Sigmoid colon (tissue), 7 donors: ENCODE measurements around the gene GAS5. TPM values are rescaled to one million over a fixed set of nuclear protein-coding genes. Genes with fewer than 3 reads are reported as not detected.

ENCODE experiments used
- DNase-seq: peaks from one replicate; pipeline ENCODE4 v3.0.0-alpha.2; 2019
- H3K27ac ChIP-seq, 4 donors: fragments of 200-600 bp; sonication (generic); one replicate each; pipeline ENCODE4 v1.5.1; 2016 to 2019; ENCODE audit warnings: mild to moderate bottlenecking in 1 of 4
- H3K27me3 ChIP-seq, 3 donors: fragments of 200-600 bp; sonication (generic); one replicate each; pipeline ENCODE4 v1.5.1; 2019; ENCODE audit warnings: mild to moderate bottlenecking in 1 of 3
- H3K36me3 ChIP-seq, 4 donors: fragments of 200-600 bp; sonication (generic); one replicate each; pipeline ENCODE4 v1.5.1; 2016 to 2019
- H3K4me1 ChIP-seq, 4 donors: fragments of 200-600 bp; sonication (generic); one replicate each; pipeline ENCODE4 v1.5.1; 2017 to 2019
- H3K4me3 ChIP-seq, 4 donors: fragments of 200-600 bp; sonication (generic); one replicate each; pipeline ENCODE4 v1.5.1; 2017 to 2019; ENCODE audit warnings: mild to moderate bottlenecking in 2 of 4, moderate library complexity in 1 of 4
- H3K9me3 ChIP-seq, 4 donors: fragments of 200-600 bp in 3 of 4; sonication (generic) in 3 of 4; one replicate each; pipeline versions ENCODE4 v1.5.1 to v1.6.1; 2013 to 2019
- CTCF ChIP-seq, 4 experiments: fragments of 450-650 bp in 3 of 4; fragments of 200-600 bp in 1 of 4; IDR thresholded peaks; one replicate each; pipeline ENCODE4 v1.5.1; 2016 to 2019; ENCODE audit warnings: antibody characterized with exemption in 4 of 4, mild to moderate bottlenecking in 3 of 4, moderate library complexity in 2 of 4
- EP300 ChIP-seq, 4 donors: sonication (generic); formaldehyde crosslinking; IDR thresholded peaks; one replicate each; pipeline ENCODE4 v1.6.1; 2017; ENCODE audit warnings: antibody characterized with exemption in 4 of 4
- POLR2A ChIP-seq, 2 donors: fragments of 450-650 bp; IDR thresholded peaks; one replicate each; pipeline ENCODE4 v1.6.1; 2016; ENCODE audit warnings: antibody characterized with exemption in 2 of 2, mild to moderate bottlenecking in 2 of 2, moderate library complexity in 2 of 2
- POLR2AphosphoS5 ChIP-seq, 4 donors: sonication (generic); formaldehyde crosslinking; IDR thresholded peaks; one replicate each; pipeline ENCODE4 v1.6.1; 2017; ENCODE audit warnings: antibody characterized with exemption in 4 of 4
- WGBS, 2 donors: extraction: QIAGEN DNeasy Blood & Tissue Kit; methylation state at CpG; one replicate each; pipeline ENCODE4 v1.1.7; 2013; 5-methylcytosine and 5-hydroxymethylcytosine counted together
- intact Hi-C: fragments of 100-400 bp; cut with DNase I; formaldehyde crosslinking; loops from one replicate; pipeline ENCODE4 v1.15.1; 2023
- polyA plus RNA-seq, 3 donors: library from polyadenylated mRNA; stranded (reverse); fragments of 200-250 nt; gene quantifications; one replicate each; pipeline ENCODE4 v1.2.3, GENCODE V29; 2013
- total RNA-seq, 4 donors: library from RNA; depleted of rRNA; stranded (reverse); fragments of >200 nt; gene quantifications; one replicate each; pipeline ENCODE4 v1.1.0, GENCODE V29; 2016
- donor health status: healthy with polysubstance abuse.
- donor health status: Bipolar disorder and iron deficiency.
- donor health status: healthy.

GAS5 gene
- total and polyA plus RNA-seq, 7 donors: 323 to 804 (median 489) TPM

- intact Hi-C loops: no loop called here
Observed at GRCh38 chr1:173871091-173871490, 3.3 kb upstream of the GAS5 start.

GRCh38 chr1:173870252-173871075 is 2.7 kb upstream of the GAS5 start:
- WGBS, 2 donors: 72 to 80% methylated on average over 15 of the region's 15 CpGs
- no peaks in the 10 kb centered on the region for H3K27me3 ChIP-seq
- peaks cover 0 to 34% (median 24%) of the 10 kb centered on the region in 4 donors for H3K4me1 ChIP-seq
- H3K27ac ChIP-seq: no peak overlapping the region
- TF ChIP-seq POLR2A (IDR thresholded peaks at IDR 0.05) (no peak), EP300 (IDR thresholded peaks at IDR 0.05) (no peak), POLR2AphosphoS5 (IDR thresholded peaks at IDR 0.05) (no peak), CTCF (IDR thresholded peaks at IDR 0.05) (no peak)
- H3K9me3 ChIP-seq: no peaks in the 10 kb centered on the region
- no peak overlapping the region for H3K4me3 ChIP-seq
- peaks cover 0 to 44% (median 4%) of the 10 kb centered on the region in 4 donors for H3K36me3 ChIP-seq
- intact Hi-C loops: no loop called here
- no peak for DNase-seq

More at GRCh38 chr1:173871091-173871490, 3.3 kb upstream of the GAS5 start:
- H3K27ac ChIP-seq: no peak overlapping the region
- WGBS, 2 donors: 85 to 91% methylated on average over 5 of the region's 5 CpGs
- no peaks in the 10 kb centered on the region for H3K27me3 ChIP-seq
- TF ChIP-seq POLR2A (IDR thresholded peaks at IDR 0.05) (no peak), CTCF (IDR thresholded peaks at IDR 0.05) (no peak), POLR2AphosphoS5 (IDR thresholded peaks at IDR 0.05) (no peak), EP300 (IDR thresholded peaks at IDR 0.05) (no peak)
- peaks cover 0 to 28% (median 18%) of the 10 kb centered on the region in 4 donors for H3K4me1 ChIP-seq
- H3K4me3 ChIP-seq: no peak overlapping the region
- DNase-seq: no peak
- H3K9me3 ChIP-seq: no peaks in the 10 kb centered on the region
- peaks cover 0 to 44% (median 4%) of the 10 kb centered on the region in 4 donors for H3K36me3 ChIP-seq

GRCh38 chr1:173869021-173869359 is 1.2 kb upstream of the GAS5 start:
- H3K27me3 ChIP-seq: no peaks in the 10 kb centered on the region
- no peaks in the 10 kb centered on the region for H3K9me3 ChIP-seq
- 1 to 5% methylated on average over 5 of the region's 5 CpGs for WGBS, 2 donors
- peak overlapping the region; percentile 95 to 99 (median 98) for H3K27ac ChIP-seq
- DNase-seq: no peak
- intact Hi-C loops: loop anchor here (2.0 to 10.0 kb wide), 6 partner anchors 44 to 1128 kb away; partner anchors contain the start of genes CACYBP, CENPL, DARS2 and PRDX6
- H3K4me1 ChIP-seq: peaks cover 0 to 39% (median 24%) of the 10 kb centered on the region in 4 donors
- peaks cover 0 to 47% (median 16%) of the 10 kb centered on the region in 4 donors for H3K36me3 ChIP-seq
- H3K4me3 ChIP-seq: peak overlapping the region; percentile 78 to 100 (median 94)
- TF ChIP-seq POLR2A (IDR thresholded peaks at IDR 0.05) (no peak), EP300 (IDR thresholded peaks at IDR 0.05) (no peak), CTCF (IDR thresholded peaks at IDR 0.05) (no peak)

- WGBS, 2 donors: 1% methylated on average over 53 of the region's 53 CpGs
Observed at GRCh38 chr1:173868266-173869020, 654 bp upstream of the GAS5 start, which contains the start of gene ZBTB37. Gene ZBTB37, plus strand, starts transcription at chr1:173868380. Its CDS starts 1,846 bp downstream, at chr1:173870226.

More at GRCh38 chr1:173868266-173869020, 654 bp upstream of the GAS5 start, which contains the start of gene ZBTB37:
- no peaks in the 10 kb centered on the region for H3K9me3 ChIP-seq
- H3K27ac ChIP-seq: peak within 1 kb of the TSS; percentile 95 to 99 (median 98)
- H3K4me3 ChIP-seq: peak within 1 kb of the TSS; percentile 78 to 100 (median 94)
- intact Hi-C loops: loop anchor here (2.0 to 10.0 kb wide), 6 partner anchors 44 to 1129 kb away; partner anchors contain the start of genes CACYBP, CENPL, DARS2 and PRDX6
- DNase-seq: peak; percentile 91
- peaks cover 0 to 39% (median 24%) of the 10 kb centered on the region in 4 donors for H3K4me1 ChIP-seq
- TF ChIP-seq EP300 (IDR thresholded peaks at IDR 0.05): peak in 1 of 4 donors; percentile 16
- TF ChIP-seq CTCF (IDR thresholded peaks at IDR 0.05): no peak
- TF ChIP-seq POLR2A (IDR thresholded peaks at IDR 0.05): peak in 1 of 2 donors; percentile 23
- peaks cover 0 to 48% (median 20%) of the 10 kb centered on the region in 4 donors for H3K36me3 ChIP-seq
- H3K27me3 ChIP-seq: no peaks in the 10 kb centered on the region
